GM12864 (cell line): ENCODE results near the gene DPP7.
A peak's percentile ranks its signal among the peaks of the same experiment; 100 is the strongest.

Source experiments
- DNase-seq: peaks from one replicate; pipeline ENCODE4 v3.0.0-alpha.2; 2011; ENCODE audit warnings: low read depth
- H3K4me3 ChIP-seq: 2 replicates; pipeline ENCODE4 v1.5.1; 2011; ENCODE audit warnings: mild to moderate bottlenecking, low read depth, low read length, control low read depth
- TF ChIP-seq, protein P1 (sequence below): IDR thresholded peaks from 2 replicates; pipeline ENCODE4 v1.5.1; 2011; ENCODE audit warnings: low read depth, mild to moderate bottlenecking, moderate library complexity, low read length, control low read depth, inconsistent platforms; ENCODE audit errors: missing control alignments

Gene DPP7

DNA sequence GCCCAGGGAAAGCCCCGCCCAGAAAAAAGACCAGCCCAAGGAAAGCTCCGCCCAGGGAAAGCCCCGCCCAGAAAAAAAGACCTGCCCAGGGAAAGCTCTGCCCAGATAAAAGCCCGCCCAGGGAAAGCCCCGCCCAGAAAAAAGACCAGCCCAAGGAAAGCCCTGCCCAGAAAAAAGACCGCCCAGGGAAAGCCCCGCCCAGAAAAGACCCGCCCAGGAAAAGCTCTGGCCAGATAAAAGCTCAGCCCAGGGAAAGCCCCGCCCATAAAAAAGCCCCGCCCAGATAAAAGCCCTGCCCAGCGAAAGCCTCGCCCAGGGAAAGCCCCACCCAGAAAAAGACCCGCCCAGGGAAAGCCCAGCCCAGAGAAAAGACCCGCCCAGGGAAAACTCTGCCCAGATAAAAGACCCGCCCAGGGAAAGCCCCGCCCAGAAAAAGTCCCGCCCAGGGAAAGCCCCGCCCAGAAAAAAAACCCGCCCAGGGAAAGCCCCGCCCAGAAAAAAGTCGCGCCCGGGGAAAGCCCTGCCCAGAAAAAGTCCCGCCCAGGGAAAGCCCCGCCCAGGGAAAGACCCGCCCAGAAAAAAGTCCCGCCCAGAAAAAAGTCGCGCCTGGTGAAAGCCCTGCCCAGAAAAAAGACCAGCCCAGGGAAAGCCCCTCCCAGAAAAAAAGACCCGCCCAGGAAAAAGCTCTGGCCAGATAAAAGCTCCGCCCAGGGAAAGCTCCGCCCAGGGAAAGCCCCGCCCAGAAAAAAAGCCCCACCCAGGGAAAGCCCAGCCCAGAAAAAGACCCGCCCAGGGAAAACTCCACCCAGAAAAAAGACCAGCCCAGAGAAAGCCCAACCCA, 36.3 kb upstream of the DPP7 start:
- TF ChIP-seq, protein P1, sequence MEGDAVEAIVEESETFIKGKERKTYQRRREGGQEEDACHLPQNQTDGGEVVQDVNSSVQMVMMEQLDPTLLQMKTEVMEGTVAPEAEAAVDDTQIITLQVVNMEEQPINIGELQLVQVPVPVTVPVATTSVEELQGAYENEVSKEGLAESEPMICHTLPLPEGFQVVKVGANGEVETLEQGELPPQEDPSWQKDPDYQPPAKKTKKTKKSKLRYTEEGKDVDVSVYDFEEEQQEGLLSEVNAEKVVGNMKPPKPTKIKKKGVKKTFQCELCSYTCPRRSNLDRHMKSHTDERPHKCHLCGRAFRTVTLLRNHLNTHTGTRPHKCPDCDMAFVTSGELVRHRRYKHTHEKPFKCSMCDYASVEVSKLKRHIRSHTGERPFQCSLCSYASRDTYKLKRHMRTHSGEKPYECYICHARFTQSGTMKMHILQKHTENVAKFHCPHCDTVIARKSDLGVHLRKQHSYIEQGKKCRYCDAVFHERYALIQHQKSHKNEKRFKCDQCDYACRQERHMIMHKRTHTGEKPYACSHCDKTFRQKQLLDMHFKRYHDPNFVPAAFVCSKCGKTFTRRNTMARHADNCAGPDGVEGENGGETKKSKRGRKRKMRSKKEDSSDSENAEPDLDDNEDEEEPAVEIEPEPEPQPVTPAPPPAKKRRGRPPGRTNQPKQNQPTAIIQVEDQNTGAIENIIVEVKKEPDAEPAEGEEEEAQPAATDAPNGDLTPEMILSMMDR: no peak
- no peak overlapping the region for H3K4me3 ChIP-seq
- peak; percentile 53 for DNase-seq

DNA sequence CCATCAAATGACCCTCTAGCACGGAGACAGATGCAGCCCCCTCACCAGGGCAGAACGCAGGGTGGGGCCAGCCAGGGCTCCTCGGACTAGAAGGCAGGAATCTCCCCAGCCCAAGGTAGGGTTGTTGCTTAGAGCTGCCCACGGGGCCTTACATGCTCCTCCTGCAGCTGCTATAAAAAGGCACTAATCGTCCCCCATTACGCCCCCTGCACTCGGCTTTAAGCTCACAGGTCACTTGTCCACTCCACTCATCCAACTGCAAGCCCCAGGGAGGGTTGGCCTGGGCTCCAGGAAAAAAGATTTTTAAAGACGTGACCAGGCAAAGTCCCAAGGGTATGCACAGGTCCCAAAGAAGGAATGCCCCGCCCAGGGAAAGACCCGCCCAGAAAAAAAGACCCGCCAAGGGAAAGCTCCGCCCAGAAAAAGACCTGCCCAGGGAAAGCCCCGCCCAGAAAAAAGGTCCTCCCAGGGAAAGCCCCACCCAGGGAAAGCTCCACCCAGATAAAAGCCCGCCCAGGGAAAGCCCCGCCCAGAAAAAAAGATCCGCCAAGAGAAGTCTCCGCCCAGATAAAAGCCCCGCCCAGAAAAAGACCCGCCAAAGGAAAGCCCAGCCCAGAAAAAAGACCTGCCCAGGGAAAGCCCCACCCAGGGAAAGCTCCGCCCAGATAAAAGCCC, 35.5 kb upstream of the DPP7 start:
- TF ChIP-seq, protein P1: no peak
- peak; percentile 54 for DNase-seq
- peak overlapping the region; percentile 22 for H3K4me3 ChIP-seq

DNA sequence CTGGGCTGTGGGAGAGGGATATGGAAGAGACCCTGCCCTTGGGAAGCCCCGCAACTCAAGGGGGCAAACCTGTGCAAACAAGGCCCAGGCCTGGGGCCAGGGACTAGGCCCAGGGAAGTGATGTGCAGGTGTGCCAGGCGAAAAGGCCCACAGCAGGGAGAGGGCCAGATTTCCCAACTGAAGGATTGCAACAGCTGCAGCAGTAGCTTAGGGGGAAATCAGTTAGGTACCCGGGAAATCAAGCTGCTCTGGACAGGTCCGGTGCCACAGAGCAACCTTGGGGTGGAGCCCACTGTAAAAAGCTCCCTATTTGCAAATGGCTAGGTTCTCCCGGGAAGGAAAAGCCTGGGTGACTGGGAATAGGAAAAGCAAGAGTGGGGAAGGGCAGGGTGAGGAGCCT, 34.8 kb upstream of the DPP7 start:
- H3K4me3 ChIP-seq: no peak overlapping the region; the same call in 1 of the 2 replicates
- no peak for DNase-seq
- TF ChIP-seq, protein P1: no peak

DNA sequence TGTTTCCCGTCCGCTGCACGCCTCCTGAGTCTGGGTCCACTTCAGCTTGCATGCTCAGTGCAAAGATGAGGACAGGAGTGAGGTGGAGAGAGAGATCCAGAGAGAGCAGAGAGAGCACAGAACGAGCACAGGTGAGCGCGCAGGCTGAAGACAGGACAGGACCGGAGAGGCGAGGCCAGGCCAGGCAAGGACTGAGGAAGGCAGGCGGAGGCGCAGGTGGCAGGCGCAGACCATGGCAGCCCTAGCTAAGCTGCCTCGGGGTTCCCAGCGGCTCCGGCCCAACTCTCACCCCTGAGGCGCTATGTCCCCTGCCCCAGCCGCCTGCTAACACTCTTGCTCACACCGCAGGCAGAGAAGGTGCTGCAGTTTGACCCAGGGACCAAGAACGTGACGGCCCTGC, 34.1 kb upstream of the DPP7 start:
- DNase-seq: no peak
- TF ChIP-seq, protein P1: no peak

DNA sequence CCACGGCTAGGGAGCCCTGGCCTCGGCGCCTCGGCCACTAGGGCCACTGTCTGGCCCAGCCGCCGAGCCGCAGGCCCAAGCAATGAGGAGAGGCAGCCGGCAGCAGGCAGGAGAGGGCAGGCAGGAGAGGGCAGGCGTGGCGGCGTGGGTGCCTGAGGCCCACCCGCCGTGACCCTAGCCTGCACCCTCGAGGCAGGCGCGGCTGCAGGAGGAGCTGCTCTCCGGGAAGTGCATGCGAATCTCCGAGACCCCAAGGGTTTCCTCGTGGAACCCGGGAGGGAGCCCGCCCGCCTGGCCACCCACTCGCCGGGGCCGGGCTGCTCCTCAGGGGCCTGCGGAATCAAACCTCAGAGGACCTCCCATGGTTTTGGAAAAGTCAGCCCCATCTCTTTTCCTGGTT, 33.7 kb upstream of the DPP7 start:
- TF ChIP-seq, protein P1: no peak
- no peak for DNase-seq
- no peak overlapping the region for H3K4me3 ChIP-seq

More for the DNA sequence above, 34.1 kb upstream of the DPP7 start:
- no peak overlapping the region for H3K4me3 ChIP-seq

DNA sequence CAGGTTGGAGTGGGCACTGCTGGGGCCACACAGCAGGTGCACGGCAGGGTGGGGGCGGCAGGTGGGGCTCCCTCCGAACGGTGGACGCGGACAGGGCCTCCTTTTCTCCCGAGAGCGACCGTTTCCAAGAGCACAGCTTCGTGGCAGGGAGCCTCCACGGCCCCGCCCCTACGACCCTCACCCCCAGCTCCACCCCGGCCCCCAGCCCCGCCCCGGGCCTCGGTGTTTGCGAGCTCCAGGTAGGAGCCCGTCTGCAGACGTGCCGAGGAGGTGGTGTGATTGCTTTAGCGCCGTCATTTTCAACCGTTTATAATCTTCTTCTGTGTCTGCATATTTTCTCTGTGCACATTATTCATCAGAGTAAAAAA, 33.2 kb upstream of the DPP7 start:
- no peak overlapping the region for H3K4me3 ChIP-seq
- DNase-seq: no peak
- TF ChIP-seq, protein P1: no peak
